Ishikawa (cell line): ENCODE measurements around the gene ZMIZ1.

Experiments used
- CEBPB ChIP-seq: IDR thresholded peaks from 2 replicates; pipeline ENCODE4 v1.6.1; 2012
- CREB1 ChIP-seq: IDR thresholded peaks from 2 replicates; pipeline ENCODE4 v1.6.1; 2012; ENCODE audit warnings: low read depth
- EP300 ChIP-seq: IDR thresholded peaks from 2 replicates; pipeline ENCODE4 v1.6.1; 2012; ENCODE audit warnings: borderline replicate concordance
- FOXM1 ChIP-seq: IDR thresholded peaks from 2 replicates; pipeline ENCODE4 v1.6.1; 2012; ENCODE audit warnings: low read depth, borderline replicate concordance
- MAX ChIP-seq: IDR thresholded peaks from 2 replicates; pipeline ENCODE4 v1.6.1; 2012
- NFIC ChIP-seq: IDR thresholded peaks from 2 replicates; pipeline ENCODE4 v1.6.1; 2012
- RAD21 ChIP-seq: IDR thresholded peaks from 2 replicates; pipeline ENCODE4 v1.6.1; 2012; ENCODE audit warnings: low read depth
- TAF1 ChIP-seq: IDR thresholded peaks from 2 replicates; pipeline ENCODE4 v1.6.1; 2012; ENCODE audit warnings: low read depth, mild to moderate bottlenecking
- TEAD4 ChIP-seq: IDR thresholded peaks from 2 replicates; pipeline ENCODE4 v1.6.1; 2012
- YY1 ChIP-seq: IDR thresholded peaks from 2 replicates; pipeline ENCODE4 v1.6.1; 2012; ENCODE audit warnings: low read depth
- TF ChIP-seq, protein P1 (sequence below): IDR thresholded peaks from 2 replicates; pipeline ENCODE4 v1.6.1; 2012; ENCODE audit warnings: low read depth, mild to moderate bottlenecking
- TF ChIP-seq, protein P2 (sequence below): IDR thresholded peaks from 2 replicates; pipeline ENCODE4 v1.6.1; 2012

- TF ChIP-seq TAF1 (no peak), EP300 (no peak), NFIC (no peak), CREB1 (no peak), TEAD4 (no peak), MAX (no peak), FOXM1 (no peak), YY1 (no peak), RAD21 (no peak), CEBPB (no peak)
- TF ChIP-seq, protein P1, sequence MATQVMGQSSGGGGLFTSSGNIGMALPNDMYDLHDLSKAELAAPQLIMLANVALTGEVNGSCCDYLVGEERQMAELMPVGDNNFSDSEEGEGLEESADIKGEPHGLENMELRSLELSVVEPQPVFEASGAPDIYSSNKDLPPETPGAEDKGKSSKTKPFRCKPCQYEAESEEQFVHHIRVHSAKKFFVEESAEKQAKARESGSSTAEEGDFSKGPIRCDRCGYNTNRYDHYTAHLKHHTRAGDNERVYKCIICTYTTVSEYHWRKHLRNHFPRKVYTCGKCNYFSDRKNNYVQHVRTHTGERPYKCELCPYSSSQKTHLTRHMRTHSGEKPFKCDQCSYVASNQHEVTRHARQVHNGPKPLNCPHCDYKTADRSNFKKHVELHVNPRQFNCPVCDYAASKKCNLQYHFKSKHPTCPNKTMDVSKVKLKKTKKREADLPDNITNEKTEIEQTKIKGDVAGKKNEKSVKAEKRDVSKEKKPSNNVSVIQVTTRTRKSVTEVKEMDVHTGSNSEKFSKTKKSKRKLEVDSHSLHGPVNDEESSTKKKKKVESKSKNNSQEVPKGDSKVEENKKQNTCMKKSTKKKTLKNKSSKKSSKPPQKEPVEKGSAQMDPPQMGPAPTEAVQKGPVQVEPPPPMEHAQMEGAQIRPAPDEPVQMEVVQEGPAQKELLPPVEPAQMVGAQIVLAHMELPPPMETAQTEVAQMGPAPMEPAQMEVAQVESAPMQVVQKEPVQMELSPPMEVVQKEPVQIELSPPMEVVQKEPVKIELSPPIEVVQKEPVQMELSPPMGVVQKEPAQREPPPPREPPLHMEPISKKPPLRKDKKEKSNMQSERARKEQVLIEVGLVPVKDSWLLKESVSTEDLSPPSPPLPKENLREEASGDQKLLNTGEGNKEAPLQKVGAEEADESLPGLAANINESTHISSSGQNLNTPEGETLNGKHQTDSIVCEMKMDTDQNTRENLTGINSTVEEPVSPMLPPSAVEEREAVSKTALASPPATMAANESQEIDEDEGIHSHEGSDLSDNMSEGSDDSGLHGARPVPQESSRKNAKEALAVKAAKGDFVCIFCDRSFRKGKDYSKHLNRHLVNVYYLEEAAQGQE: no peak
- TF ChIP-seq, protein P2, sequence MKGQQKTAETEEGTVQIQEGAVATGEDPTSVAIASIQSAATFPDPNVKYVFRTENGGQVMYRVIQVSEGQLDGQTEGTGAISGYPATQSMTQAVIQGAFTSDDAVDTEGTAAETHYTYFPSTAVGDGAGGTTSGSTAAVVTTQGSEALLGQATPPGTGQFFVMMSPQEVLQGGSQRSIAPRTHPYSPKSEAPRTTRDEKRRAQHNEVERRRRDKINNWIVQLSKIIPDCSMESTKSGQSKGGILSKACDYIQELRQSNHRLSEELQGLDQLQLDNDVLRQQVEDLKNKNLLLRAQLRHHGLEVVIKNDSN: no peak
Measured at GRCh38 chr10:79163666-79163975, 94.9 kb downstream of the ZMIZ1 start.
